H1 (cell line): ENCODE measurements around the gene ADAMTSL2. TPM values are rescaled to one million over a fixed set of nuclear protein-coding genes. Genes with fewer than 3 reads are reported as not detected.

Source experiments
- CTCF ChIA-PET: fragments of 300-600 bp; sonication (Branson Sonifier 250); formaldehyde crosslinking; loops from one replicate; lab custom pipeline; 2021; ENCODE audit not compliant: partially characterized antibody; lab: Charles Lee
- POLR2A ChIA-PET: fragments of 300-600 bp; sonication (Branson Sonifier 250); formaldehyde crosslinking; loops from one replicate; lab custom pipeline; 2021; ENCODE audit warnings: inconsistent platforms; ENCODE audit not compliant: partially characterized antibody; lab: Charles Lee
- DNase-seq, 2 experiments: peaks; one replicate each; pipeline versions ENCODE4 v3.0.0 to v3.0.0-alpha.2; 2010 to 2022; ENCODE audit warnings: low spot score in 2 of 2, low read depth in 1 of 2, mixed read lengths in 1 of 2
- FAIRE-seq: peaks from 2 replicates; lab custom pipeline; 2011; peaks lifted over from hg19 to GRCh38; lab: Jason Lieb, UNC
- H2AFZ ChIP-seq: 2 replicates; pipeline ENCODE4 v1.8.1; 2012; ENCODE audit warnings: low read length, inconsistent platforms
- H2AK5ac ChIP-seq: 2 replicates; pipeline ENCODE4 v1.6.1; 2013; ENCODE audit warnings: low read depth, low read length
- H2BK120ac ChIP-seq: replicated peaks from 2 replicates; pipeline ENCODE3; 2013; ENCODE audit warnings: low read depth, low read length, inconsistent platforms
- H2BK12ac ChIP-seq: 2 replicates; pipeline ENCODE4 v1.6.1; 2013; ENCODE audit warnings: low read depth, low read length
- H2BK15ac ChIP-seq: 2 replicates; pipeline ENCODE4 v1.6.1; 2013; ENCODE audit warnings: low read length
- H2BK20ac ChIP-seq: 2 replicates; pipeline ENCODE4 v1.6.1; 2013; ENCODE audit warnings: low read length
- H2BK5ac ChIP-seq: 2 replicates; pipeline ENCODE4 v1.6.1; 2013; ENCODE audit warnings: low read depth, low read length
- H3K14ac ChIP-seq: 2 replicates; pipeline ENCODE4 v1.6.1; 2013; ENCODE audit warnings: inconsistent platforms; ENCODE audit not compliant: insufficient read length
- H3K18ac ChIP-seq: 2 replicates; pipeline ENCODE4 v1.6.1; 2013; ENCODE audit warnings: low read length; ENCODE audit errors: extremely low read depth
- H3K23ac ChIP-seq: 2 replicates; pipeline ENCODE4 v1.6.1; 2013; ENCODE audit warnings: inconsistent platforms; ENCODE audit not compliant: insufficient read length
- H3K23me2 ChIP-seq: 2 replicates; pipeline ENCODE4 v1.6.1; 2013; ENCODE audit warnings: low read depth, low read length
- H3K27ac ChIP-seq: 2 replicates; pipeline ENCODE4 v1.6.1; 2011; ENCODE audit warnings: low read depth, low read length, inconsistent platforms
- H3K27me3 ChIP-seq, 4 experiments: replicated peaks in 1 of 4; 1 replicate in 1 of 4; 2 replicates in 3 of 4; pipeline versions ENCODE4 v1.6.1 to v1.8.1; 2011 to 2013; ENCODE audit warnings: low read length in 3 of 4, mild to moderate bottlenecking in 3 of 4, inconsistent platforms in 2 of 4, mixed read lengths in 2 of 4, moderate library complexity in 1 of 4; ENCODE audit not compliant: control insufficient read depth in 3 of 4, insufficient read depth in 3 of 4; ENCODE audit errors: extremely low read depth in 1 of 4
- H3K36me3 ChIP-seq, 4 experiments: 2 replicates each; pipeline versions ENCODE4 v1.6.1 to v1.8.1; 2011 to 2013; ENCODE audit warnings: mild to moderate bottlenecking in 4 of 4, low read length in 3 of 4, moderate library complexity in 2 of 4, control low read depth in 1 of 4, inconsistent platforms in 1 of 4; ENCODE audit not compliant: insufficient read depth in 4 of 4, control insufficient read depth in 2 of 4
- H3K4ac ChIP-seq: replicated peaks from 2 replicates; pipeline ENCODE3; 2013; ENCODE audit warnings: low read length, low read depth, mixed read lengths, inconsistent platforms; ENCODE audit not compliant: insufficient read length
- H3K4me1 ChIP-seq, 4 experiments: replicated peaks in 1 of 4; 1 replicate in 1 of 4; 2 replicates in 3 of 4; pipeline versions ENCODE4 v1.6.1 to v1.8.1; 2011 to 2013; ENCODE audit warnings: low read length in 3 of 4, inconsistent platforms in 2 of 4, mixed read lengths in 1 of 4; ENCODE audit not compliant: insufficient read depth in 4 of 4, control insufficient read depth in 3 of 4
- H3K4me2 ChIP-seq, 2 experiments: 2 replicates each; pipeline versions ENCODE4 v1.6.1 to v1.8.1; 2011 to 2013; ENCODE audit warnings: low read depth in 2 of 2, low read length in 2 of 2, control low read depth in 1 of 2, inconsistent platforms in 1 of 2, mild to moderate bottlenecking in 1 of 2; ENCODE audit not compliant: insufficient read depth in 1 of 2
- H3K4me3 ChIP-seq, 4 experiments: fragments of 200-600, 300-600 bp in 1 of 4; sonication (generic), shearing (Covaris generic), sonication (Bioruptor Twin) in 1 of 4; 2 replicates each; pipeline versions ENCODE4 v1.5.1 to v1.8.1; 2011 to 2016; ENCODE audit warnings: low read length in 4 of 4, low read depth in 3 of 4, control low read depth in 2 of 4, inconsistent platforms in 2 of 4, mild to moderate bottlenecking in 2 of 4, mixed read lengths in 1 of 4, moderate library complexity in 1 of 4; ENCODE audit not compliant: insufficient read depth in 2 of 4; ENCODE audit errors: extremely low read depth in 1 of 4
- H3K56ac ChIP-seq: replicated peaks from 2 replicates; pipeline ENCODE3; 2013; ENCODE audit warnings: low read depth, mild to moderate bottlenecking, mixed read lengths, low read length, inconsistent platforms; ENCODE audit not compliant: insufficient read length
- H3K79me1 ChIP-seq: 2 replicates; pipeline ENCODE4 v1.6.1; 2013; ENCODE audit warnings: low read depth, low read length, control low read depth
- H3K79me2 ChIP-seq, 2 experiments: 2 replicates each; pipeline versions ENCODE4 v1.6.1 to v1.8.1; 2012 to 2013; ENCODE audit warnings: low read length in 2 of 2, mild to moderate bottlenecking in 2 of 2, inconsistent platforms in 1 of 2; ENCODE audit not compliant: insufficient read depth in 2 of 2, control insufficient read depth in 1 of 2
- H3K9ac ChIP-seq, 4 experiments: replicated peaks in 1 of 4; 1 replicate in 1 of 4; 2 replicates in 3 of 4; pipeline versions ENCODE4 v1.6.1 to v1.8.1; 2011 to 2013; ENCODE audit warnings: low read depth in 3 of 4, low read length in 3 of 4, control low read depth in 2 of 4, mild to moderate bottlenecking in 2 of 4, moderate library complexity in 2 of 4, inconsistent platforms in 1 of 4; ENCODE audit errors: extremely low read depth in 1 of 4
- H3K9me3 ChIP-seq, 2 experiments: 2 replicates each; pipeline versions ENCODE4 v1.6.1 to v1.8.1; 2012 to 2013; ENCODE audit warnings: mild to moderate bottlenecking in 2 of 2, moderate library complexity in 2 of 2, control low read depth in 1 of 2, inconsistent platforms in 1 of 2, low read depth in 1 of 2, low read length in 1 of 2, mixed read lengths in 1 of 2; ENCODE audit not compliant: insufficient read depth in 2 of 2
- H4K20me1 ChIP-seq, 2 experiments: replicated peaks in 1 of 2; 2 replicates each; pipeline versions ENCODE3 to v1.8.1; 2011 to 2013; ENCODE audit warnings: inconsistent platforms in 2 of 2, low read length in 2 of 2, mild to moderate bottlenecking in 1 of 2; ENCODE audit not compliant: insufficient read depth in 2 of 2, control insufficient read depth in 1 of 2
- H4K5ac ChIP-seq: 2 replicates; pipeline ENCODE4 v1.6.1; 2013; ENCODE audit warnings: low read length, low read depth, mixed read lengths, inconsistent platforms; ENCODE audit not compliant: insufficient read length
- H4K8ac ChIP-seq: 2 replicates; pipeline ENCODE4 v1.8.0; 2013; ENCODE audit warnings: mild to moderate bottlenecking, moderate library complexity, low read length, inconsistent platforms; ENCODE audit not compliant: insufficient read depth; ENCODE audit errors: extremely low read depth
- H4K91ac ChIP-seq: replicated peaks from 2 replicates; pipeline ENCODE3; 2013; ENCODE audit warnings: low read length, mixed read lengths, inconsistent platforms; ENCODE audit not compliant: insufficient read length
- BCL11A ChIP-seq, 2 experiments: IDR thresholded peaks; one replicate each; pipeline ENCODE4 v1.6.1; 2011; ENCODE audit warnings: low read depth in 2 of 2, low read length in 2 of 2, mild to moderate bottlenecking in 2 of 2
- CTBP2 ChIP-seq: IDR thresholded peaks from 2 replicates; pipeline ENCODE4 v1.7.0; 2011; ENCODE audit warnings: borderline replicate concordance, mild to moderate bottlenecking, moderate library complexity, mixed read lengths, low read length; ENCODE audit not compliant: insufficient read depth, insufficient read length
- EGR1 ChIP-seq: IDR thresholded peaks from 2 replicates; pipeline ENCODE4 v1.6.1; 2011; ENCODE audit warnings: low read depth, low read length, borderline replicate concordance
- EZH2 ChIP-seq: fragments of 200-600 bp; sonication (generic); IDR thresholded peaks from 2 replicates; pipeline ENCODE4 v1.7.1; 2012; ENCODE audit warnings: low read depth, mild to moderate bottlenecking, moderate library complexity, low read length, inconsistent platforms; ENCODE audit not compliant: severe bottlenecking
- HDAC2 ChIP-seq, 2 experiments: fragments of 300-600 bp in 1 of 2; sonication (generic) in 1 of 2; IDR thresholded peaks; 2 replicates each; pipeline ENCODE4 v1.6.1; 2011 to 2012; ENCODE audit warnings: low read depth in 2 of 2, low read length in 2 of 2, mild to moderate bottlenecking in 2 of 2, moderate library complexity in 2 of 2, borderline replicate concordance in 1 of 2, inconsistent platforms in 1 of 2
- KDM1A ChIP-seq: fragments of 200-600, 300-600 bp; sonication (generic); IDR thresholded peaks from 2 replicates; pipeline ENCODE4 v1.7.1; 2016; ENCODE audit warnings: mild to moderate bottlenecking, low read length, borderline replicate concordance
- RAD21 ChIP-seq, 2 experiments: IDR thresholded peaks in 1 of 2; conservative IDR thresholded peaks in 1 of 2; 2 replicates each; pipeline ENCODE4 v1.6.1; 2011; ENCODE audit warnings: low read depth in 2 of 2, low read length in 2 of 2, improper control_type of control experiment in 1 of 2, inconsistent platforms in 1 of 2, mild to moderate bottlenecking in 1 of 2, moderate library complexity in 1 of 2
- TAF7 ChIP-seq: optimal IDR thresholded peaks from 2 replicates; pipeline ENCODE3; 2011; ENCODE audit warnings: low read depth, mild to moderate bottlenecking, inconsistent platforms, low read length, moderate library complexity, borderline replicate concordance
- WGBS, 2 experiments: shearing (Covaris generic) in 1 of 2; methylation state at CpG; one replicate each; pipeline versions ENCODE4 v1.1.6 to v1.1.7; 2013 to 2015; ENCODE audit warnings: low lambda C conversion rate in 2 of 2, mixed read lengths in 2 of 2, inconsistent platforms in 1 of 2, low coverage in 1 of 2, missing lambda C conversion rate in 1 of 2; ENCODE audit not compliant: insufficient replicate concordance in 2 of 2, insufficient coverage in 1 of 2, insufficient read length in 1 of 2; ENCODE audit errors: extremely low coverage in 1 of 2, missing lambda C conversion rate in 1 of 2; 5-methylcytosine and 5-hydroxymethylcytosine counted together
- polyA plus RNA-seq, 7 experiments: library from polyadenylated mRNA; depleted of rRNA in 3 of 7; stranded (reverse) in 5 of 7; unstranded in 2 of 7; fragments of >200 nt in 5 of 7; fragments of 200-250 nt in 2 of 7; gene quantifications; 1 replicate in 5 of 7; 2 replicates in 1 of 7; 4 replicates in 1 of 7; pipeline versions ENCODE4 v1.2.1 to v1.2.3, GENCODE V29; 2011 to 2013; ENCODE audit warnings: missing spikeins in 2 of 7, mixed read lengths in 2 of 7
- total RNA-seq: library from RNA; stranded (reverse); fragmentation: NEBNext Ultra II Directional; extraction: Animal tissue kit (Norgen Biotek cat#: 25700); gene quantifications from 2 replicates; pipeline ENCODE4 v1.2.1, GENCODE V29; 2021
- TF ChIP-seq, protein P1 (sequence below): IDR thresholded peaks from 2 replicates; pipeline ENCODE4 v1.6.1; 2012; ENCODE audit warnings: low read length, inconsistent platforms
- TF ChIP-seq, protein P2 (sequence below): IDR thresholded peaks from 2 replicates; pipeline ENCODE4 v1.6.1; 2012; ENCODE audit warnings: inconsistent platforms

Gene ADAMTSL2
- total and polyA plus RNA-seq, 2 of the 8 experiments (the other 6 are each of a cell fraction or from before 2014, with no cell fraction given): 0.74 to 0.76 TPM

DNA sequence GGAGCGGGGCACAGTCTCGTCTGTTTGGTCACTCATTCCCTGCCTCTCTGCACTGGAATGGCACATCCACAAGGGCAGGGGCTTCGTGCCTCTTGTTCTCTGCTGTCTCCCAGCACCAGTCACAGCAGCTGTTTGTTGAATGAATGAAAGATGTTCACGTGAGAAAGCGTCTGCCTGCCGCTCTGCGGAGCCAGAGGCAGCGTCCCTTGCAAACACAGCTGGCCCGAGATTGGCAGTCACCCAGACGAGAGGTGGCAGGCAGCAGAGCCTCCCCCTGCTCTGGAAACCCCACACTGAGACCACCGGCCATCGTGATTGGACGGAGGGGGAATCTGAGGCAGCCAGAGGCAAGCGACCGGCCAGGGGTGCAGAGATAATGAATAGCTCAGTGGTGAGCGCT, 80.7 kb downstream of the ADAMTSL2 start:
- no peaks in the 10 kb centered on the region for H4K20me1 ChIP-seq
- H2AFZ ChIP-seq: no peak overlapping the region
- 79% methylated on average over 15 of the region's 16 CpGs; no CpG with 5 or more reads in 1 of the 2 experiments for WGBS, 2 experiments
- no peak overlapping the region for H3K27ac ChIP-seq
- H3K23me2 ChIP-seq: no peaks in the 10 kb centered on the region
- FAIRE-seq: no peak
- H3K4me3 ChIP-seq: no peak overlapping the region
- H3K4me1 ChIP-seq: no peaks in the 10 kb centered on the region
- peak overlapping the region; percentile 59; the same call in 1 of the 2 replicates for H4K8ac ChIP-seq
- no peak overlapping the region for H3K56ac ChIP-seq
- no peak overlapping the region for H3K9ac ChIP-seq
- ChIA-PET POLR2A (interaction anchor here (1.0 to 1.2 kb wide), 2 partner anchors 18 to 273 kb away, joined by 3 read pairs; no protein-coding TSS in a partner anchor), CTCF (interaction anchor here (0.6 to 1.9 kb wide), 5 partner anchors 10 to 100 kb away, joined by 3 to 6 read pairs (median 3); no protein-coding TSS in a partner anchor)
- no peaks in the 10 kb centered on the region for H3K79me1 ChIP-seq
- no peak for DNase-seq
- no peak overlapping the region for H4K5ac ChIP-seq
- H2BK20ac ChIP-seq: no peak overlapping the region
- no peak overlapping the region for H3K4me2 ChIP-seq
- H3K4ac ChIP-seq: no peak overlapping the region
- no peak overlapping the region for H3K23ac ChIP-seq
- no peaks in the 10 kb centered on the region for H3K79me2 ChIP-seq
- H3K18ac ChIP-seq: no peak overlapping the region
- H3K14ac ChIP-seq: no peak overlapping the region
- no peak overlapping the region for H2BK120ac ChIP-seq
- H4K91ac ChIP-seq: no peak overlapping the region
- no peak overlapping the region for H2AK5ac ChIP-seq
- no peaks in the 10 kb centered on the region for H3K9me3 ChIP-seq
- H2BK15ac ChIP-seq: no peak overlapping the region
- H2BK5ac ChIP-seq: no peak overlapping the region
- no peaks in the 10 kb centered on the region for H3K36me3 ChIP-seq
- peaks cover 0 to 9% (median 1%) of the 10 kb centered on the region in 4 experiments; a peak in 4 of 7 replicates for H3K27me3 ChIP-seq
- no peak overlapping the region for H2BK12ac ChIP-seq
- TF ChIP-seq RAD21 (IDR thresholded peaks at IDR 0.05 in 1 of 2, conservative IDR thresholded peaks at IDR 0.05 in 1 of 2; ENCODE audit: low read depth in 2 of 2, low read length in 2 of 2) (no peak), CTBP2 (no peak), KDM1A (no peak), HDAC2 (IDR thresholded peaks at IDR 0.05; ENCODE audit: borderline replicate concordance in 1 of 2, low read depth in 2 of 2, low read length in 2 of 2) (no peak), EZH2 (no peak), TAF7 (no peak), EGR1 (no peak), BCL11A (IDR thresholded peaks at IDR 0.05; ENCODE audit: low read depth in 2 of 2, low read length in 2 of 2) (no peak)
- TF ChIP-seq, protein P1, sequence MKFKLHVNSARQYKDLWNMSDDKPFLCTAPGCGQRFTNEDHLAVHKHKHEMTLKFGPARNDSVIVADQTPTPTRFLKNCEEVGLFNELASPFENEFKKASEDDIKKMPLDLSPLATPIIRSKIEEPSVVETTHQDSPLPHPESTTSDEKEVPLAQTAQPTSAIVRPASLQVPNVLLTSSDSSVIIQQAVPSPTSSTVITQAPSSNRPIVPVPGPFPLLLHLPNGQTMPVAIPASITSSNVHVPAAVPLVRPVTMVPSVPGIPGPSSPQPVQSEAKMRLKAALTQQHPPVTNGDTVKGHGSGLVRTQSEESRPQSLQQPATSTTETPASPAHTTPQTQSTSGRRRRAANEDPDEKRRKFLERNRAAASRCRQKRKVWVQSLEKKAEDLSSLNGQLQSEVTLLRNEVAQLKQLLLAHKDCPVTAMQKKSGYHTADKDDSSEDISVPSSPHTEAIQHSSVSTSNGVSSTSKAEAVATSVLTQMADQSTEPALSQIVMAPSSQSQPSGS: no peak
- TF ChIP-seq, protein P2, sequence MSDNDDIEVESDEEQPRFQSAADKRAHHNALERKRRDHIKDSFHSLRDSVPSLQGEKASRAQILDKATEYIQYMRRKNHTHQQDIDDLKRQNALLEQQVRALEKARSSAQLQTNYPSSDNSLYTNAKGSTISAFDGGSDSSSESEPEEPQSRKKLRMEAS: no peak
